ENCODE data around the gene ATP8B1. TPM values are rescaled to one million over a fixed set of nuclear protein-coding genes. Genes with fewer than 3 reads are reported as not detected.

The ATP8B1 gene
- total RNA-seq, 1 donor from 2014 or later = 20.8 TPM

DNA sequence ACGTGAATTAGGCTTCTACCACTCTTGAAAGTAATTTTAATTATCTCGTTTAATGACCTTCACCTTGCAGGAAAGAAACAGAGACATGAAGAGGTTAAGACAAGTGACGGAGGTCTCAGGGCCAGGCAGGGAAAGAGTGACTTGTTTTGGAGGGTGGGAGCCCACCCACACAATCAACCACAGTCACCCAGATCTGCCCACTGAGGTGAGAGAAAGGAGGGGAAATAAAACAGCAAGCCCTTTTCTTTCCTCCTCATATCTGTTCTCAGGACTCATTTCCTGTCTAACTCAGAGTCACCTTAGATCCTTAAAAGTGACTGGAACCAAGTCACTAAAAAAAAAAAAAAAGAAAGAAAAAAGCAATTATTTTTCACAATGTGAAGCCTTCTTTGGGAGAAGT lies 26.8 kb downstream of the ATP8B1 start:
- Histone ChIP-seq H3K4me3 (ENCODE audit: low read depth, low read length) (no peak overlapping the region), H3K27me3 (ENCODE audit: control insufficient read depth, insufficient read depth, low read length) (no peaks in the 10 kb centered on the region), H3K36me3 (ENCODE audit: control insufficient read depth, insufficient read depth, low read length) (no peaks in the 10 kb centered on the region)
- TF ChIP-seq, protein P1, sequence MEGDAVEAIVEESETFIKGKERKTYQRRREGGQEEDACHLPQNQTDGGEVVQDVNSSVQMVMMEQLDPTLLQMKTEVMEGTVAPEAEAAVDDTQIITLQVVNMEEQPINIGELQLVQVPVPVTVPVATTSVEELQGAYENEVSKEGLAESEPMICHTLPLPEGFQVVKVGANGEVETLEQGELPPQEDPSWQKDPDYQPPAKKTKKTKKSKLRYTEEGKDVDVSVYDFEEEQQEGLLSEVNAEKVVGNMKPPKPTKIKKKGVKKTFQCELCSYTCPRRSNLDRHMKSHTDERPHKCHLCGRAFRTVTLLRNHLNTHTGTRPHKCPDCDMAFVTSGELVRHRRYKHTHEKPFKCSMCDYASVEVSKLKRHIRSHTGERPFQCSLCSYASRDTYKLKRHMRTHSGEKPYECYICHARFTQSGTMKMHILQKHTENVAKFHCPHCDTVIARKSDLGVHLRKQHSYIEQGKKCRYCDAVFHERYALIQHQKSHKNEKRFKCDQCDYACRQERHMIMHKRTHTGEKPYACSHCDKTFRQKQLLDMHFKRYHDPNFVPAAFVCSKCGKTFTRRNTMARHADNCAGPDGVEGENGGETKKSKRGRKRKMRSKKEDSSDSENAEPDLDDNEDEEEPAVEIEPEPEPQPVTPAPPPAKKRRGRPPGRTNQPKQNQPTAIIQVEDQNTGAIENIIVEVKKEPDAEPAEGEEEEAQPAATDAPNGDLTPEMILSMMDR (IDR thresholded peaks at IDR 0.05; ENCODE audit: insufficient read depth, low read length, severe bottlenecking) = no peak
- DNase-seq (ENCODE audit: low read depth) (peak; percentile 47), FAIRE-seq (no peak)

DNA sequence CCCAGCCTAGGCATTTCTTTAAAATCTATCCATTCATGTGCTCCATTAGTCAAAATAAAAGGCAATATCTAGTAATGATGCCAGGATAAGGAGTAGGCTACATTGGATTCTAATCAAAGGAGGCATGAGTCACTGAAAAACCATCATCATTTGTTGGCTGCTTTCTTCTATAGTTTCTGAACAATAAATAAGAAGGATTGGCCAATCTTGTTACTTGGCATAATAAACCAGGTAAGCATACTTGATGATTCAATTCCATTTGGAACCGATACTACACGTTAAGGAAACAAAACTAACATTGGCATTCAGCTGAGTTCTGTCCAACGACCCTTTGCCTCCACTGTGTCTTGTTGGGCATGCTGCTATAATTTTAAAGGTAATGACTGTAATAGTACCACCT lies 27.2 kb downstream of the ATP8B1 start:
- Histone ChIP-seq H3K27me3 (ENCODE audit: control insufficient read depth, insufficient read depth, low read length) (no peaks in the 10 kb centered on the region), H3K4me3 (ENCODE audit: low read depth, low read length) (no peak overlapping the region), H3K36me3 (ENCODE audit: control insufficient read depth, insufficient read depth, low read length) (no peaks in the 10 kb centered on the region)
- FAIRE-seq (no peak), DNase-seq (ENCODE audit: low read depth) (peak; percentile 99)
- TF ChIP-seq, protein P1 (IDR thresholded peaks at IDR 0.05; ENCODE audit: insufficient read depth, low read length, severe bottlenecking) = no peak

DNA sequence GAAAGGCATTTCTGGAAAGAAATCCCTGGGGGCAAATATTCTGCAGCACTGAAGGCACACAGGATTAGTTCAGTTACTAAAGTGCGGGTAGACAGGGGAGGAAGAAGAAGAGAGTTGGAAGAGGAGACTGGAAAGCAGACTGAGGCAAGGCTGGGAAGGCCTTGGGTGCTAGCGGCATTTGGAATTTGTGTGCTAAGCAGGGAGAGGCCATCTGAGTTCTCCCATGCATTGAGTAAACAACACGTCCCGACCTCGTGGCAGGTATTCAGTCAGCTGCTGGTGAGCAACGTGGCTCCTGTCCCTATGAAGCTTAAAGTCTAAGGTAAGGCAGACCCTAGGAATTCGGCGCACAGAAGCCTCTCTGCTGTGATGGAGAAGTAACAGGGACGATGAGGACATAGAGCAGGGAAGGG lies 30.7 kb downstream of the ATP8B1 start:
- H3K4me3 ChIP-seq (ENCODE audit: low read depth, low read length) = no peak overlapping the region
- DNase-seq (ENCODE audit: low read depth) = peak; percentile 60
- FAIRE-seq = peak; percentile 43
- H3K36me3 ChIP-seq (ENCODE audit: control insufficient read depth, insufficient read depth, low read length) = no peaks in the 10 kb centered on the region
- TF ChIP-seq, protein P1 (IDR thresholded peaks at IDR 0.05; ENCODE audit: insufficient read depth, low read length, severe bottlenecking) = no peak
- no peaks in the 10 kb centered on the region for H3K27me3 ChIP-seq (ENCODE audit: control insufficient read depth, insufficient read depth, low read length)

DNA sequence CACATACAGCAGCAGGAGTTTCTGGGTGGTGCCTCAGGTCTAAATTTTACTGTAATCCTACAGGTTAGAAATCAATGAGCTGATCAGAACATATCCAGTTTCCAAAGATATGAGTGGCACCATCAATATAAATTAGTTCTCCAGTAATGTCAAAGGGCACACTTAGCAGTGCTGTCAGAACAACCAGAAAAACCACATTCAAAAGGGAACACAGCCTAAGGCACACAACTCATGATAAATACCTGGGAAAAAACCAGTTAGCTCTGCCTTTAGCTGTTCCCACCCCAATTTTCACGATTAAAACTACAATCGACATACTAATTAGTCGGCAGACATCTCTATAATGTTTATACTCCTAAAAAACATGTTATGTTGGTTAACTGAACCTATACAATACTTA lies 31.5 kb downstream of the ATP8B1 start:
- H3K4me3 ChIP-seq (ENCODE audit: low read depth, low read length) = no peak overlapping the region
- TF ChIP-seq, protein P1 (IDR thresholded peaks at IDR 0.05; ENCODE audit: insufficient read depth, low read length, severe bottlenecking) = no peak
- peak; percentile 78 for DNase-seq (ENCODE audit: low read depth)

DNA sequence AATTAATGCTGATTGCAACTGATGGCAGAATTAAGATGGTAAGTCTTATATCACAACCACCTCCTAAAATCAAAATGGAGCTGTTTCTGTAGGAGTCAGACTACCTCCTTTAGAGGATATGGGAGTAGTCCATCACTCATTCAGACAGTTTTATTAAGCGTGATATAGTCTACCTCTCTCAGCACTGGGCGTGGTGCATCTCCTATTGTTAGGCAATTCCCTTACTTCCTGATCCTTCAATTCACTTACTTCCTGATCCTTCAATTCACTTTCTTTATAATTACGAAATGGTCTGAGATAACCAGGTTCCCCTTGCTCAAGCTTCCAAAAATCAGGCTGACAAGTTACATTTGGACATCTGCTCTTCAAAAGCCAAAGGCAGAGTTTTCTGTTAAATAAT lies 31.9 kb downstream of the ATP8B1 start:
- peak; percentile 83 for DNase-seq (ENCODE audit: low read depth)
- no peaks in the 10 kb centered on the region for H3K36me3 ChIP-seq (ENCODE audit: control insufficient read depth, insufficient read depth, low read length)
- no peaks in the 10 kb centered on the region for H3K27me3 ChIP-seq (ENCODE audit: control insufficient read depth, insufficient read depth, low read length)
- no peak overlapping the region for H3K4me3 ChIP-seq (ENCODE audit: low read depth, low read length)
- TF ChIP-seq, protein P1 (IDR thresholded peaks at IDR 0.05; ENCODE audit: insufficient read depth, low read length, severe bottlenecking) = no peak
- FAIRE-seq = no peak

More for the DNA sequence above, 31.5 kb downstream of the ATP8B1 start:
- Histone ChIP-seq H3K36me3 (ENCODE audit: control insufficient read depth, insufficient read depth, low read length) (no peaks in the 10 kb centered on the region), H3K27me3 (ENCODE audit: control insufficient read depth, insufficient read depth, low read length) (no peaks in the 10 kb centered on the region)
- FAIRE-seq = no peak
